Fibroblast of lung (primary cell): ENCODE results near the gene CYBA. TPM values are rescaled to one million over a fixed set of nuclear protein-coding genes. Genes with fewer than 3 reads are reported as not detected.

ENCODE experiments used
- DNase-seq, 2 donors: peaks; one replicate each; pipeline versions ENCODE4 v3.0.0 to v3.0.0-alpha.2; 2010; ENCODE audit warnings: low read depth in 2 of 2
- H2AFZ ChIP-seq: 2 replicates; pipeline ENCODE4 v1.5.1; 2012; ENCODE audit warnings: low read length, control low read depth, inconsistent platforms
- H3K27ac ChIP-seq: 2 replicates; pipeline ENCODE4 v1.5.1; 2011; ENCODE audit warnings: low read length, control low read depth; ENCODE audit not compliant: insufficient read depth
- H3K27me3 ChIP-seq: 2 replicates; pipeline ENCODE4 v1.5.1; 2011; ENCODE audit warnings: mild to moderate bottlenecking, low read length; ENCODE audit not compliant: control insufficient read depth, insufficient read depth
- H3K36me3 ChIP-seq: 2 replicates; pipeline ENCODE4 v1.5.1; 2011; ENCODE audit warnings: low read length; ENCODE audit not compliant: control insufficient read depth, insufficient read depth
- H3K4me1 ChIP-seq: 2 replicates; pipeline ENCODE4 v1.5.1; 2011; ENCODE audit warnings: low read length; ENCODE audit not compliant: control insufficient read depth, insufficient read depth; ENCODE audit errors: extremely low read depth
- H3K4me2 ChIP-seq: 2 replicates; pipeline ENCODE4 v1.5.1; 2011; ENCODE audit warnings: low read length, control low read depth; ENCODE audit not compliant: insufficient read depth; ENCODE audit errors: extremely low read depth
- H3K4me3 ChIP-seq, 4 experiments: fragments of 200-600 bp in 1 of 4; sonication (generic) in 1 of 4; replicated peaks in 1 of 4; 2 replicates each; pipeline ENCODE4 v1.5.1; 2011 to 2016; ENCODE audit warnings: low read length in 4 of 4, low read depth in 3 of 4, mild to moderate bottlenecking in 3 of 4, control low read depth in 2 of 4, inconsistent platforms in 1 of 4, mixed read lengths in 1 of 4; ENCODE audit not compliant: insufficient read depth in 1 of 4; ENCODE audit errors: control extremely low read depth in 1 of 4
- H3K79me2 ChIP-seq: 2 replicates; pipeline ENCODE4 v1.5.1; 2012; ENCODE audit warnings: mild to moderate bottlenecking, low read length, inconsistent platforms; ENCODE audit not compliant: control insufficient read depth, insufficient read depth
- H3K9ac ChIP-seq: 2 replicates; pipeline ENCODE4 v1.5.1; 2011; ENCODE audit warnings: mild to moderate bottlenecking, low read length, control low read depth; ENCODE audit not compliant: insufficient read depth
- H3K9me3 ChIP-seq: 2 replicates; pipeline ENCODE4 v1.5.1; 2012; ENCODE audit warnings: low read depth, low read length; ENCODE audit not compliant: control insufficient read depth, insufficient read depth
- H4K20me1 ChIP-seq: 2 replicates; pipeline ENCODE4 v1.5.1; 2011; ENCODE audit warnings: low read length; ENCODE audit not compliant: control insufficient read depth, insufficient read depth; ENCODE audit errors: extremely low read depth
- EZH2 ChIP-seq: IDR thresholded peaks from 2 replicates; pipeline ENCODE4 v1.5.1; 2012; ENCODE audit warnings: low read length, control low read depth, mild to moderate bottlenecking; ENCODE audit errors: missing control alignments
- polyA plus RNA-seq, 2 donors: library from polyadenylated mRNA; depleted of rRNA in 1 of 2; stranded (reverse) in 1 of 2; unstranded in 1 of 2; fragments of >200 nt; gene quantifications; 2 replicates each; pipeline ENCODE4 v1.2.1, GENCODE V29; 2011 to 2012; ENCODE audit warnings: missing spikeins in 1 of 2
- total RNA-seq: library from RNA; depleted of rRNA; stranded (reverse); fragments of >200 nt; gene quantifications from 2 replicates; pipeline ENCODE4 v1.2.1, GENCODE V29; 2014
- TF ChIP-seq, protein P1 (sequence below), 2 donors: IDR thresholded peaks in 1 of 2; conservative IDR thresholded peaks in 1 of 2; 1 replicate in 1 of 2; 2 replicates in 1 of 2; pipeline ENCODE4 v1.5.1; 2011 to 2012; ENCODE audit warnings: low read length in 2 of 2, control low read depth in 1 of 2, inconsistent platforms in 1 of 2, low read depth in 1 of 2, mild to moderate bottlenecking in 1 of 2

Gene CYBA
- total and polyA plus RNA-seq, 2 donors (not counting 1 experiment from before 2014, with no cell fraction given): 74.7 to 124 TPM

DNA sequence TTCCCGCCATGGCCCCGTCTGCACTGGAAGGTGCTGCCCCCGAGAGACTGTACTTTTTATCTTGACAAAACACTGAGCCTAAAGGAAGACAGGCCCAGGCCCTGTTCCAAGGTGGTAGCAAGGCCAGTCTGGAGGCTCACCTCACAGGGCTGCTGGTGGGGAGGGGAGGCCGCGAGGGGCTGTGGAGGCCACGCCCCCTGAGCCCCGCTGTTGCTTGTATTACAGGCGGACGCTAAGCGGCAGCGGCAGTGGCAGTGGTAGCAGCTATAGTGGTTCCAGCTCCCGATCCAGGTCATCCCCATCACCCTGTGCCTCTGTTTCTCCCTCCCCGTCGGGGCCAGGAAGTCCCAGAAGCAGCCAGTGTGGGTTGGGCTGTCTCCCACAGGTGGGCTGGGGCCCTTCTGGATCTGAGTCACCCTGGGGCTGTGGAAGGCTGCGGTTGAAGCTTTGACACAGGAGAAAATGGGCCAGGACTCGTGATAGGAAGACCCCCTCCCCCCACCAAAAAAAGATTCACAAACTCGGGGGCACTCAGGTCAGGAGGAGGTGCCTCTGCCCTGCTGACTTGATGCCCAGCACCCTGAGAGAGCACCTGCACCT is 25.8 kb downstream of the CYBA start:
- Histone ChIP-seq H3K36me3 (peaks cover 25% of the 10 kb centered on the region), H4K20me1 (no peaks in the 10 kb centered on the region), H3K9me3 (no peaks in the 10 kb centered on the region), H3K4me1 (no peaks in the 10 kb centered on the region), H2AFZ (no peak overlapping the region), H3K27ac (no peak overlapping the region), H3K79me2 (no peaks in the 10 kb centered on the region), H3K27me3 (no peaks in the 10 kb centered on the region), H3K4me3 (no peak overlapping the region), H3K4me2 (no peak overlapping the region), H3K9ac (no peak overlapping the region)
- no peak for DNase-seq
- TF ChIP-seq EZH2: no peak
- TF ChIP-seq, protein P1, sequence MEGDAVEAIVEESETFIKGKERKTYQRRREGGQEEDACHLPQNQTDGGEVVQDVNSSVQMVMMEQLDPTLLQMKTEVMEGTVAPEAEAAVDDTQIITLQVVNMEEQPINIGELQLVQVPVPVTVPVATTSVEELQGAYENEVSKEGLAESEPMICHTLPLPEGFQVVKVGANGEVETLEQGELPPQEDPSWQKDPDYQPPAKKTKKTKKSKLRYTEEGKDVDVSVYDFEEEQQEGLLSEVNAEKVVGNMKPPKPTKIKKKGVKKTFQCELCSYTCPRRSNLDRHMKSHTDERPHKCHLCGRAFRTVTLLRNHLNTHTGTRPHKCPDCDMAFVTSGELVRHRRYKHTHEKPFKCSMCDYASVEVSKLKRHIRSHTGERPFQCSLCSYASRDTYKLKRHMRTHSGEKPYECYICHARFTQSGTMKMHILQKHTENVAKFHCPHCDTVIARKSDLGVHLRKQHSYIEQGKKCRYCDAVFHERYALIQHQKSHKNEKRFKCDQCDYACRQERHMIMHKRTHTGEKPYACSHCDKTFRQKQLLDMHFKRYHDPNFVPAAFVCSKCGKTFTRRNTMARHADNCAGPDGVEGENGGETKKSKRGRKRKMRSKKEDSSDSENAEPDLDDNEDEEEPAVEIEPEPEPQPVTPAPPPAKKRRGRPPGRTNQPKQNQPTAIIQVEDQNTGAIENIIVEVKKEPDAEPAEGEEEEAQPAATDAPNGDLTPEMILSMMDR (conservative IDR thresholded peaks at IDR 0.05 in 1 of 2, IDR thresholded peaks at IDR 0.05 in 1 of 2; ENCODE audit: low read depth in 1 of 2, low read length in 2 of 2): no peak

- Histone ChIP-seq H3K36me3 (peaks cover 24% of the 10 kb centered on the region), H3K4me3 (no peak overlapping the region), H3K9me3 (no peaks in the 10 kb centered on the region), H3K27ac (no peak overlapping the region), H4K20me1 (no peaks in the 10 kb centered on the region), H3K4me2 (no peak overlapping the region), H2AFZ (no peak overlapping the region), H3K4me1 (no peaks in the 10 kb centered on the region), H3K79me2 (no peaks in the 10 kb centered on the region), H3K9ac (no peak overlapping the region), H3K27me3 (no peaks in the 10 kb centered on the region)
- no peak for DNase-seq
- TF ChIP-seq EZH2: no peak
- TF ChIP-seq, protein P1 (conservative IDR thresholded peaks at IDR 0.05 in 1 of 2, IDR thresholded peaks at IDR 0.05 in 1 of 2; ENCODE audit: low read depth in 1 of 2, low read length in 2 of 2): no peak
These were observed 26.4 kb downstream of the CYBA start for GRCh38 chr16:88624481-88624880.

GRCh38 chr16:88623858-88624257 is 27.0 kb downstream of the CYBA start:
- H2AFZ ChIP-seq: no peak overlapping the region
- H3K79me2 ChIP-seq: no peaks in the 10 kb centered on the region
- H3K4me2 ChIP-seq: no peak overlapping the region
- no peak for TF ChIP-seq EZH2
- TF ChIP-seq, protein P1 (conservative IDR thresholded peaks at IDR 0.05 in 1 of 2, IDR thresholded peaks at IDR 0.05 in 1 of 2; ENCODE audit: low read depth in 1 of 2, low read length in 2 of 2): no peak
- no peak overlapping the region for H3K9ac ChIP-seq
- DNase-seq: no peak
- H3K4me1 ChIP-seq: no peaks in the 10 kb centered on the region
- peaks cover 25% of the 10 kb centered on the region for H3K36me3 ChIP-seq
- no peaks in the 10 kb centered on the region for H3K27me3 ChIP-seq
- H3K9me3 ChIP-seq: no peaks in the 10 kb centered on the region
- H4K20me1 ChIP-seq: no peaks in the 10 kb centered on the region
- H3K27ac ChIP-seq: no peak overlapping the region
- H3K4me3 ChIP-seq: no peak overlapping the region
